HG03196 (cell line): ENCODE measurements around the gene CEP162.
"Not testable (repeated sequence)": the region's sequence is repeated elsewhere in the genome, so short reads cannot be mapped to it uniquely, and the experiment has no call there.

Experiments used
- ATAC-seq: cut with Tn5 transposase; IDR thresholded peaks from one replicate; pipeline ENCODE4 v1.9.1; 2021; ENCODE audit not compliant: unreplicated experiment

CEP162 gene

DNA sequence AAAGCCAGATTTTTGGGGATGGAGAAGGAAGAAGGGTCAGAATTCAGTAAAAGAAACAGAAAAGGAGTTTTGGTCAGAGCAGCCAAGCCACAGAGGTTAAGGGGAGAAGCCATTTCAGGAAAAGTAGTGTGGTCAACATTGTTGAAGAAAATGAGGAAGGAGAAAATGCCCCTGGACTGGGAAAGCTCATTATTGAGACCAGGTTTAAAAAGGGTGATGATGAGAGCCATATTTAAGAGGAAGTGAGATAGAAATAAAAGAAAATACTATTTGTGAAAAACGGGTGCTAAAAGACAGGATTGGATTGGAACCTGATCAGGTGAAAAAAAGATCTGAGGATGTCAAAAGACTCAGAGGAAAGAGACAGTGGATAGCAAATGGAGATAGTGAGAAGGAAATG lies 75.8 kb downstream of the CEP162 start:
- no peak for ATAC-seq

- no peak for ATAC-seq
These were observed 76.7 kb downstream of the CEP162 start for GRCh38 chr6:84150705-84151104.

- ATAC-seq, result no peak
These were observed 85.9 kb downstream of the CEP162 start for GRCh38 chr6:84141521-84141920.

DNA sequence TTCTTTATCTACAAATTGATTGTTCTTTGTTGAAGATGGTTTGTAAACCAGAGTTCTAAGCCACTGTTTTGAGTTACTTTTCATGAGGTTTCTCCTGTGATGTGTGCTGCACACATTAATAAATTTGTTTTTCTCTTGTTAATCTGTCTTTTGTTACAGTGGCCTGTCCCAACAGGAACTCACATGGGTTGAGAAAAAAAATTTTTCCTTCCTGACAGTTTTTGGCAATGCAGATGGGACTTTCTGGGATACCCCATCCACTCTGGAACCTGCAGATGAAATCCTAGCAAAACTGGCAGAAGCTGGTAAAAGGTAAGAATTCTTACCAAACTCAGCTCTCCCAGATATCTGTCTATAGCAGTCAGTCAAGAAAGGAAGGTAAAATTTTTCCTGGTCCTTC lies 88.1 kb downstream of the CEP162 start:
- ATAC-seq, result no peak

- ATAC-seq, result no peak
These were observed 89.4 kb downstream of the CEP162 start for GRCh38 chr6:84137989-84138575.

- ATAC-seq, result no peak
These were observed 90.4 kb downstream of the CEP162 start for GRCh38 chr6:84137051-84137375.

DNA sequence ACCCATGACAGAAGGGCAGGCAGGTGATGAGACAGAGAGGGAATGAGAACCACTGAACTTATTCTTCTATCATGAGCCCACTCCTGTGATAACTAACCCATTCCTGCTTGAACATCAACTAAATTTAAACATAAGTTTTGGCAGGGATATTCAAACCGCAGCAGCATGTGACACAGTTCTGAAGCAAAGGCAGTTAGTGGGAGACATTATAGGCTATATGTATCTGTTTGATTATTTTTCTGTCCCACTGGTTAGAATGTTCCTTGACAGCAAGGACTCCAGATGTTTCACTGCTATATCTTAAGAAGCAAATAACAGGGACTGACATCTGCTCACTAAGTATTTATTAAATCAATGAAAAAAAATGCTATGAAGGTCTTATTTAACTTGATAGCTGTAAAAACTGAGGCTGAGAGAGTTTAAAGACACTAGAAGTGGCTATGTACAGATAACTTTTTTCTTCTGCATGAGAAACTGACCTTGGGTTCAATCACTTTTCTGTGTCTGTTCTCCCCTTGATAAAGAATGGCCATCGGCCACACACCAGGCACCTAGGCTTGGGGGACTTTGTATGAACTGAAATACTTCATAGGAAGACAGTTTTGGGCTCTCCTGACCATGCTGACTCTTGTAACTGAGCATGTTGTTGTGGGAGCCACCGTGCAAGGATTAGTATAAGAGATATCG lies 90.9 kb downstream of the CEP162 start:
- ATAC-seq, result no peak

- no peak for ATAC-seq
These were observed 92.2 kb downstream of the CEP162 start for GRCh38 chr6:84135291-84135690.

- not testable (repeated sequence) for ATAC-seq
These were observed 94.1 kb downstream of the CEP162 start for GRCh38 chr6:84133385-84133784.

DNA sequence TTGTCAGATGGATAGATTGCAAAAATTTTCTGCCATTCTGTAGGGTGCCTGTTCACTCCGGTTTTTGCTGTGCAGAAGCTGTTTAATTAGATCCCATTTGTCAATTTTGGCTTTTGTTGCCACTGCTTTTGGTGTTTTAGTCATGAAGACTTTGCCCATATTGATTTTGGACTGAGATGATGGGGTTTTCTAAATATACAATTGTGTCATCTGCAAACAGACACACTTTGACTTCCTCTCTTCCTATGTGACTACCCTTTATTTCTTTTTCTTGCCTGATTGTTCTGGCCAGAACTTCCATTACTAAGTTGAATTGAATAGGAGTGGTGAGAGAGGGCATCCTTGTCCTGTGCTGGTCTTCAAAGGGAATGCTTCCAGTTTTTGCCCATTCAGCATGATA lies 97.9 kb downstream of the CEP162 start:
- not testable (repeated sequence) for ATAC-seq

DNA sequence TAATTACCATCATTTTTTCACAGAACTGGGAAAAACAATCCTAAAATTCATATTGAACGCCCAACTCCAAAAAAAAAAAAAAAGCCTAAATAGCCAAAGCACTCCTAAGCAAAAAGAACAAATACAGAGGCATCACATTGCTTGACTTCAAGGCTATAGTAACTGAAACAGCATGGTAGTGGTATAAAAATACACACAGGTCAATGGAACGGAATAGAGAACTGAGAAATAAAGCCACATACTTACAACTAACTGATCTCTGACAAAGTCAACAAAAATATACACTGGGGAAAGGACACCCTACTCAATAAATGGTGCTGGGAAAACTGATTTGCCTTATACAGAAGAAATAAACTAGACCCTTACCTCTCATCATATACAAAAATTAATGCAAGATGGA lies 104.3 kb downstream of the CEP162 start:
- no peak for ATAC-seq

- ATAC-seq, result no peak
These were observed 108.2 kb downstream of the CEP162 start for GRCh38 chr6:84119277-84119676.

GRCh38 chr6:84118191-84118590 lies 109.3 kb downstream of the CEP162 start:
- no peak for ATAC-seq

DNA sequence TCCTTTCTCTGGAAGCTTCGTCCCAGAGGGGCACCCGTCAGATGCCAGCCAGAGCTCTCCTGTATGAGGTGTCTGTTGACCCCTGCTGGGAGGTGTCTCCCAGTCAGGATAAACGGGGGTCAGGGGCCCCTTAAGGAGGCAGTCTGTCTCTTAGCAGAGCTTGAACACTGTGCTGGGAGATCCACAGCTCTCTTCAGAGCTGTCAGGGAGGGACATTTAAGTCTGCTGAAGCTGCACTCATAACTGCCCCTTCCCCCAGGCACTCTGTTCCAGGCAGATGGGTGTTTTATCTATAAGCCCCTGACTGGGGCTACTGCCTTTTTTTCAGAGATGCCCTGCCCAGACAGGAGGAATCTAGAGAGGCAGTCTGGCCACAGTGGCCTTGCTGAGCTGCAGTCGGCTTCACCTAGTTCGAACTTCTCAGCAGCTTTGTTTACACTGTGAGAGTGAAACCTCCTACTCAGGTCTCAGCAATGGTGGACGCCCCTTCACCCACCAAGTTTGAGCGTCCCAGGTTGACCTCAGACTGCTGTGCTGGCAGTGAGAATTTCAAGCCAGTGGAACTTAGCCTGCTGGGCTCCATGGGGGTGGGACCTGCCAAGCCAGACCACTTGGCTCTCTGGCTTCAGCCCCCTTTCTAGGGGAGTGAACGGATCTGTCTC lies 112.4 kb downstream of the CEP162 start:
- ATAC-seq, result not testable (repeated sequence)

DNA sequence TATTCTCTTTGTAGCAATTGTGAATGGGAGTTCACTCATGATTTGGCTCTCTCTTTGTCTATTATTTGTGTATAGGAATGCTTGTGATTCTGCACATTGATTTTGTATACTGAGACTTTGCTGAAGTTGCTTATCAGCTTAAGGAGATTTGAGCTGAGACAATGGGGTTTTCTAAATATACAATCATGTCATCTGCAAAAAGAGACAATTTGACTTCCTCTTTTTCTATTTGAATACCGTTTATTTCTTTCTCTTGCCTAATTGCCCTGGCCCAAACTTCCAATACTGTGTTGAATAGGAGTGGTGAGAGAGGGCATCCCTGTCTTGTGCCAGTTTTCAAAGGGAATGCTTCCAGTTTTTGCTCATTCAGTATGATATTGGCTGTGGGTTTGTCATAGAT lies 116.1 kb downstream of the CEP162 start:
- not testable (repeated sequence) for ATAC-seq

GRCh38 chr6:84107495-84107894 lies 119.9 kb downstream of the CEP162 start:
- ATAC-seq, result no peak

DNA sequence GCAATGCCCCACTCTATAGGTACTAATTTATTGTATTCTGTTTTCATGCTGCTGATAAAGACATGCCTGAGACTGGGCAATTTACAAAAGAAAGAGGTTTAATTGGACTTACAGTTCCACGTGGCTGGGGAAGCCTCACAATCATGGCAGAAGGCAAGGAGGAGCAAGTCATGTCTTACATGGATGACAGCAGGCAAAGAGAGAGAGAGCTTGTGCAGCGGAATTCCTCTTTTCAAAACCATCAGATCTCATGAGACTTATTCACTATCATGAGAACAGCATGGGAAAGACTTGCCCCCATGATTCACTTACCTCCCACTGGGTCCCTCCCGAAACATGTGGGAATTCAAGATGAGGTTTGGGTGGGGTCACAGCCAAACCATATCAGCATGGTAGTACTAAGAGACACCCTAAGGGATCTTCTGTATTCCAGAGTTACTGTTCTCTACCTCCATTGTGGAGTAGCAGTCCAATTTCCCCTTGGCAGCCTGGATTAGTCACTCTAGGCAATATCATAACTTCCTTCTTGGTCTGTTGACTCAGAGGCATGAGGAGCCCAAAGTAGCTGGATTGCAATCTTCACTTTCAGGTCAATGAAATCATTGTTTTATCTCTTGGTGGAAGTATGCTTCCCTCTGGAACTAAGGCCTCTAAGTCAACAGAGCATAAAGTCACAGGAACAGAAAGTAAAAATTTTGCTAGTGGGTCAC lies 122.1 kb downstream of the CEP162 start:
- ATAC-seq, result not testable (repeated sequence)

DNA sequence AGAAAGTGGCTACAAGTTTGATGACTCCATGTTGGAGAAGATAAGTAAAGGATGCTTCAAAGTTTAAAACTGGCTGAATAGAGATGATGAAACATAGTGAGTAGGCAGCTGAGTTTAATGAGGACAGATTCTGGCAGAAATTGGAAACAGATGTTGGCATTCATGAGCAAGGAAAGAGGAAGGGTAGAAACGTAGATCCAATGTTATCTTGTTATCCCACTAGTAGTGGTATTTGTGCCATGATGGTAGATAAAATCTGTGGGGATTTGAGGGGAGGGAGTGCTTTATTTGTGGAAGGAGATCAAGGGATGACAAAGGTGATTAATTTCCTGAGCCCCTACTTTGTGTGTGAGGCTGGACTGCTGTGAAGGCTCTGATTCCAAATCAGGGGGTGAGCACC lies 124.4 kb downstream of the CEP162 start:
- ATAC-seq, result no peak

- ATAC-seq, result no peak
These were observed 132.3 kb downstream of the CEP162 start for GRCh38 chr6:84095156-84095555.

DNA sequence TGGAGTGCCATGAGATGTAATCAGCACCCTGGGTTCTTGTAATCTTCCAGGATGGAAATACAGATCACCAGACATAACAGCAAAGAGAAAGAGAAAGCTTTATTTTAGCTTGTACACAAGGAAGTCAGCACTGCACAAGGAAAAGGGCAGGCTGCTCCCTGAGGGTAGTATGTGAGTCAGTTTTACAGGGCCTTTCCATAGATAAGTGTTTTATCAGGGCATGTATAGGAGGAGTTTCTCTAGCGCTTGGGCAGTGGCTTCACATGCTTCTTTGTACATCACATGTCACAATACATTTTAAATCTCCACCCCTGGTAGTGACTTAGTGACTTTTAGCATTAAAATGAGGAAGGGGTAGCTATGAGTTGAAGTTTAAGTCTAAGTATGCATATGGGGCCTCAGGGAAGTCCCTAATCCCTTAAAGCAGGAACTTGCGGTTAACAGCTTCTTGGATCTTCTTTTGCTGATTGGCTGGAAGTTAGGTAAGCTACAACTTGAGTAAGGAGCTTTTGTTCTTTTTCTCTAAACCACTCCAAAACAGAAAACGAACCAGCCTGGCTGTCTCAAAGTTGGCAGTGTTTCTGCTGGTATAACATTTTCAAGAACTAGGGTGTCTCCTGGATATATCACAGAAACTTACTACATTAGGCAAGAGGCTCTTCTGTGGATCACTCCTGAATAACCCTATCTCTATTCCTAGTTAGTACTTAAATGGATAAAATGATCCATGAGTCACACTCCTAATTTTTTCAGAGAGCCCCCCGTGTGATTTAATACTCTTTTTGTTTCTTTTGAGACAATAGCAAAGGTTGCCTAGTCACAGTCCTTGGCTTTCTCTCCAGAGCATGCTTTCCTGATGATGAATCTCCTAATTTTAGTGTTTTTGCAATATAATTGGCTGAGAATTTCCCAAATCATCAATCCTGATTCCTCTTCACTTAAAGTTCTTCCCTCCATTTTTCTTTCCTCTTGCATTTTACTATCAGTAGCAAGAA lies 133.7 kb downstream of the CEP162 start:
- no peak for ATAC-seq

- ATAC-seq, result no peak
These were observed 137.9 kb downstream of the CEP162 start for GRCh38 chr6:84089552-84089951.
